Mucosa of descending colon (tissue), 3 donors: Measurements from ENCODE around the gene WDR70. TPM values are rescaled to one million over a fixed set of nuclear protein-coding genes. Genes with fewer than 3 reads are reported as not detected.
A peak's percentile ranks its signal among the peaks of the same experiment; 100 is the strongest.

Experiments used
- ATAC-seq: fragments of 200-7000 bp; cut with Tn5 transposase; one replicate; pipeline ENCODE4 v1.9.1; 2020; ENCODE audit warnings: mild to moderate bottlenecking, moderate library complexity
- DNase-seq, 3 donors: peaks; one replicate each; pipeline ENCODE4 v3.0.0-alpha.2; 2020
- H3K36me3 ChIP-seq: fragments of 200-600 bp; one replicate; pipeline ENCODE4 v1.8.0; 2021; ENCODE audit warnings: low read depth, mild to moderate bottlenecking
- H3K4me1 ChIP-seq: fragments of 200-600 bp; one replicate; pipeline ENCODE4 v1.8.0; 2021; ENCODE audit warnings: low read depth, mild to moderate bottlenecking
- H3K4me3 ChIP-seq: fragments of 200-600 bp; one replicate; pipeline ENCODE4 v1.8.0; 2021; ENCODE audit warnings: mild to moderate bottlenecking
- H3K9me3 ChIP-seq: fragments of 200-600 bp; one replicate; pipeline ENCODE4 v1.8.0; 2021; ENCODE audit warnings: mild to moderate bottlenecking
- intact Hi-C, 2 donors: fragments of 100-400 bp; cut with DNase I in 1 of 2; cut with micrococcal nuclease in 1 of 2; formaldehyde crosslinking; loops; one replicate each; pipeline versions ENCODE4 v1.11.0 to v1.11.1; 2022; cut with DNase I, micrococcal nuclease
- total RNA-seq, 3 donors: library from RNA; stranded (reverse); fragmentation: NEBNext Ultra II Directional in 2 of 3; extraction: Animal tissue kit (Norgen Biotek cat#: 25700) in 2 of 3; gene quantifications; one replicate each; pipeline versions ENCODE4 v1.2.1 to v1.2.4, GENCODE V29; 2021 to 2023
- TF ChIP-seq, protein P1 (sequence below): fragments of 200-600 bp; IDR thresholded peaks from one replicate; pipeline ENCODE4 v1.8.0; 2022; ENCODE audit warnings: antibody characterized with exemption, mild to moderate bottlenecking
- donor health status: DM: no; HTN: no; CAD: no; lungs with moderate emphysema.
- donor health status: DM: no; HTN: no; CAD: no.
- donor health status: DM: no; HTN: yes; CAD: no.

WDR70 gene
- total RNA-seq, 3 donors from 2014 or later = 19.5 to 42.5 (median 38.0) TPM

DNA sequence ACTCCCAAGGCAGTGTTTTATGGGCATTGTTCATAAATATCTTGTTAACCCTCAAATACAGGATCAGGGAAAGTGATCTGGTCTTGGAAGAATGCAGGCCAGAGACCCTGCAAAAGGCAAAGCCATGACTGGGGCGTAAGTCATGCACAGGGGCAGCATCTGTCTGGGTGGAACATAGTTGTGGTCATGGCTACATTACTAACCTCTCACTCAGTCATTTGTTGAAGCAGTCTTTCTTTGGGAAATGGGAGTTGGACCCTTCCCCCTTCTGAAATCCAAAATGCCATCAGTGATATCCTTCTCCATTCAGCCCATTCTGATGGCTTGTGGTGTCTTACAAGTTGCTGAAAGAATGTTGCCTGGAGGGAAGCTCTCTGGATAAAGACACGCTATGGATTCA lies 392.6 kb downstream of the WDR70 start:
- intact Hi-C loops = no loop called here
- TF ChIP-seq, protein P1, sequence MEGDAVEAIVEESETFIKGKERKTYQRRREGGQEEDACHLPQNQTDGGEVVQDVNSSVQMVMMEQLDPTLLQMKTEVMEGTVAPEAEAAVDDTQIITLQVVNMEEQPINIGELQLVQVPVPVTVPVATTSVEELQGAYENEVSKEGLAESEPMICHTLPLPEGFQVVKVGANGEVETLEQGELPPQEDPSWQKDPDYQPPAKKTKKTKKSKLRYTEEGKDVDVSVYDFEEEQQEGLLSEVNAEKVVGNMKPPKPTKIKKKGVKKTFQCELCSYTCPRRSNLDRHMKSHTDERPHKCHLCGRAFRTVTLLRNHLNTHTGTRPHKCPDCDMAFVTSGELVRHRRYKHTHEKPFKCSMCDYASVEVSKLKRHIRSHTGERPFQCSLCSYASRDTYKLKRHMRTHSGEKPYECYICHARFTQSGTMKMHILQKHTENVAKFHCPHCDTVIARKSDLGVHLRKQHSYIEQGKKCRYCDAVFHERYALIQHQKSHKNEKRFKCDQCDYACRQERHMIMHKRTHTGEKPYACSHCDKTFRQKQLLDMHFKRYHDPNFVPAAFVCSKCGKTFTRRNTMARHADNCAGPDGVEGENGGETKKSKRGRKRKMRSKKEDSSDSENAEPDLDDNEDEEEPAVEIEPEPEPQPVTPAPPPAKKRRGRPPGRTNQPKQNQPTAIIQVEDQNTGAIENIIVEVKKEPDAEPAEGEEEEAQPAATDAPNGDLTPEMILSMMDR = no peak
- no peak overlapping the region for H3K4me3 ChIP-seq
- no peaks in the 10 kb centered on the region for H3K36me3 ChIP-seq
- no peaks in the 10 kb centered on the region for H3K4me1 ChIP-seq
- H3K9me3 ChIP-seq = peaks cover 12% of the 10 kb centered on the region
- DNase-seq = no peak
- ATAC-seq = no peak

DNA sequence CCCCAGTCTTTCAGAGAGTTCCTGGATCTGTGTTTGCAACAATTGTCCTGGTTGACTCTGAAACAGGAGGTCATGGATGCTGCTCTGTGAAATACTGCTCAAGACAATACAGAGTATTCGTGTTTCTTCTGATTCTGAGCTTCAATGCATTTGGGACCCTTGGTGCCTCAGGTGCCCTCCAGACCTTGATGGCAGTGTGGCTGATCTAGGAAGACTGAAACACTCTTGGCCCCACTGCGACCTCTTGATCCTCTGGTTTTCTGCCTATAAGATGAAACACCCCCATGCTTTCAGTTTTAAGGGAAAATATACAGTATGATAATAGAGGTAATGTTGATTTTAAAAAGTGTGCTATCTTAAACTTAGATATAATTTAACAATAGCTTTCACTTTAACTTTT lies 393.1 kb downstream of the WDR70 start:
- no peak for ATAC-seq
- H3K4me1 ChIP-seq = no peaks in the 10 kb centered on the region
- TF ChIP-seq, protein P1 = no peak
- H3K9me3 ChIP-seq = peaks cover 12% of the 10 kb centered on the region
- no peaks in the 10 kb centered on the region for H3K36me3 ChIP-seq
- H3K4me3 ChIP-seq = no peak overlapping the region
- no peak for DNase-seq
- intact Hi-C loops = no loop called here

DNA sequence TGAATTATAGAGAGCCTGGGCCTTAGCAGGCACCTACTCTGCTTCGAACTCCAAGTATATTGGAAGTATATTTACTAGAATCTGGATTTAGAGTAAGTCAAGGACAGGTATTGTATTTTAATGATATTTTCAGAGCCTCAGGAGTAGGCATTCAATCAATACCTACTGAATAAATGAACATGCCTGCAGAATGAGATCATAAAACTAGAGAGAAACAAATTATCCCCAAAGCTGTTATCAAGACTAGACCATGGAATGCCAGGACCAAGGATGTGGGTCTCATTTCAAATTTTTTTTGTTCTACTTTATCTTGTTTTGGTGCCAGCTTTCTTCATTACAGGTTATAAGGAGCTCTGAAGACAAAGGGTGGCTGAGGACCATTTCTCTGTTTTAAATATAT lies 394.7 kb downstream of the WDR70 start:
- Histone ChIP-seq H3K36me3 (no peaks in the 10 kb centered on the region), H3K4me3 (no peak overlapping the region), H3K9me3 (peaks cover 12% of the 10 kb centered on the region), H3K4me1 (no peaks in the 10 kb centered on the region)
- intact Hi-C loops = no loop called here
- TF ChIP-seq, protein P1 = no peak
- DNase-seq = no peak
- ATAC-seq = no peak

DNA sequence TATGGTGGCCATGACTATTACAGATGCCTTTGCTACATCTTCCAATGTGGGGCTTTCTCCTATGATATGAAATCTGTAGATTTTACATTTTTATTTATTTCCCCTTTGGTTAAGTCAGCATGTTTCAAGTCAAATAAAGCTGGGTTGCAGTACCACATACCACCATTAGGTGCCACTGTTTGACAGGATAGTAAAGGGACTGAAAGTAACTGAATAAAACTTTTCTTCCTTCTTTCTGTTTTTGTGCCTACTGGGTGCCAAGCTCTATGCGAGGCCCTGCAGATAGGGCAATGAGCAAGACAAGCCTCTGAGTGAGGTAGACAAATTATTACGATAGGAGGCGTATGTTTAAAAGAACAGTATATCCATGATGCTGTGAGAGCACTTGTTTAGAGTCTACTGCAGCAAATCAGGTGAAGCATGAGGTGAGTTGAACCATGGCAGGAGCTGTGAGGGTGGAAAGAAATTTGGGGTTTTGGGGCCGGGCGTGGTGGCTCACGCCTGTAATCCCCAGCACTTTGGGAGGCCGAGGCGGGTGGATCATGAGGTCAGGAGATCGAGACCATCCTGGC lies 395.9 kb downstream of the WDR70 start:
- TF ChIP-seq, protein P1 = no peak
- intact Hi-C loops = no loop called here
- Histone ChIP-seq H3K4me1 (no peaks in the 10 kb centered on the region), H3K4me3 (no peak overlapping the region), H3K36me3 (no peaks in the 10 kb centered on the region), H3K9me3 (peaks cover 12% of the 10 kb centered on the region)
- ATAC-seq (no peak), DNase-seq (no peak)

DNA sequence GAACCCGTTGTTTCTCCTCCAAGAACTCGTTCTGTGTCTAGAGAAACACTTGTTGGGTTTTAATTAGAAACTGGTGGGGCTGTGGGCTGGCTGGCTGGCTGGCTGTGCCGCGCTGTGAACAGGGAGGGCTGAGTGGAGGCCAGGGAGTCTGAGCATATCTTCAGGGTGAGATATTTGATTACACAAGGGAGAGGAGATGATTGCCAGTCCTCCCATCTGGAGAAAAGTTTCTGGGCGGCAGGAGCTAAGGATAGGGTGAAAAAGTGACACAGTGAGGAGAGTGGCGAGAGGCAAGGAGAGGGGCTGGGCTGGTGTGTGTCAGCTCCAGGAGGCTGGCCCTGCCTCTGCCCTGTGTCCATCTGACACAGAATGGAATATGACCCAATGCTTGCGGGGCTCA lies 397.7 kb downstream of the WDR70 start:
- H3K9me3 ChIP-seq = peaks cover 12% of the 10 kb centered on the region
- H3K4me1 ChIP-seq = no peaks in the 10 kb centered on the region
- intact Hi-C loops = no loop called here
- DNase-seq (peak in 2 of 3 donors; percentile 28 to 49), ATAC-seq (peak; percentile 34)
- TF ChIP-seq, protein P1 = no peak
- H3K4me3 ChIP-seq = no peak overlapping the region
- no peaks in the 10 kb centered on the region for H3K36me3 ChIP-seq
